KG1 (cell line): ENCODE data around the gene TBC1D10A.
A peak's percentile ranks its signal among the peaks of the same experiment; 100 is the strongest.

Experiments used
- DNase-seq: peaks from one replicate; lab custom pipeline; 2025; lab: John Stamatoyannopoulos, UW

The TBC1D10A gene

DNA sequence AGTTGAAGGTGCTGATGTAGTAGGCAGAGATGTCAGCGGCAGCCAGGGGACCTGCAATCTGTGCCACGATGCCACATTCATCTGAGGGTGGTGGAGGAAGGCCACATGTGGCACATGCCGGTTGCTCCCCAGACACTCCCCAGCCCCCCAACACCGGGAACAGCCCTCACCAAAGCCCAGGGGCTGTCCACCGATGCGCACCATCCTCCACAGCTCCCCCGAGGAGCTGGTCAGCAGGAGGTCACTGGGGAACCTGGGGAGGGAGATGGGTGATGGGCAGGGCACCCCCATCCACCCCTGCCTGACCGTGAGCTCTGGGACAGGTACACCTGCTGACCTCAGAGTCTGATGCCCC is 40.9 kb downstream of the TBC1D10A start:
- DNase-seq = no peak

- DNase-seq = no peak
Measured at GRCh38 chr22:30285176-30285845, 41.4 kb downstream of the TBC1D10A start.

DNA sequence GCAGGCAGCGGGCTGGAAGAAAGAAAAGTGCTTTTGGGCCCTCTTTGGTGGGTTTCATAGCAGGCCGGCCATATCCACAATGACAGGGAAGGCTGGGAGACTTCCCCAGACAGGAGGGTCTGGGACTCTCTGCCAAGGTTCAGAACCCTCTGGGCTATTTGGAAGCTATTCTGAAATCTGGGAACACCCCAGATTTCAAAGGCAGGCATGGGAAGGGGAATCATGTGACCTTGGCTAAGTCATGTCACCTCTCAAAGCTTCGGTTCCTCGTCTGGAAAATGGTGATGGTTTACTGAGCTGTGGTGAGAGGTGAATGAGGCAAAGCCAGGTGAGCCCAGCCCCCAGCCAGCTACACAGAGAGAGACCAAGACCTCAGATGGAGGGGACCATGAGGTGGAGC is 42.1 kb downstream of the TBC1D10A start:
- DNase-seq = no peak

- no peak for DNase-seq
Measured at GRCh38 chr22:30284172-30284571, 42.6 kb downstream of the TBC1D10A start.

DNA sequence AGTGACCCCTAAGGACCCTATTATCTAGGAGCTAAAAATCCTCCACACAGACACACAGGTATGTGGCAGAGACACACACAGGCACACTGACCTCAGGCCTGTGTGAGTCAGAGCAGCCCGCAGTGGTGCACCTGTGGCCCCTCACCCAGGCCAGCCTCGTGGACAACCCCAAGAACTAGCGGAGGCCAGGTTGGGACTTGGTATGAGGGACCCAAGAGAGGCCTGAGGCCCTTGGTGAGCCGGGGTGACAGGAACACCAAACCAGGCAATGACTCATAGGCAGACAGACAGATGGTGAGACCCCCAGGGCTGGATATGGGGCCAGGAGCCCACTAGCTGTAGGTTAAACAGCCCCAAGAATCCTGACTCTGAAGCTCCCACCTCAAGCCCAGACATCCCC is 43.4 kb downstream of the TBC1D10A start:
- no peak for DNase-seq

GRCh38 chr22:30282616-30283046 is 44.1 kb downstream of the TBC1D10A start:
- DNase-seq = no peak

- DNase-seq = no peak
Measured at GRCh38 chr22:30280505-30280904, 46.2 kb downstream of the TBC1D10A start.

DNA sequence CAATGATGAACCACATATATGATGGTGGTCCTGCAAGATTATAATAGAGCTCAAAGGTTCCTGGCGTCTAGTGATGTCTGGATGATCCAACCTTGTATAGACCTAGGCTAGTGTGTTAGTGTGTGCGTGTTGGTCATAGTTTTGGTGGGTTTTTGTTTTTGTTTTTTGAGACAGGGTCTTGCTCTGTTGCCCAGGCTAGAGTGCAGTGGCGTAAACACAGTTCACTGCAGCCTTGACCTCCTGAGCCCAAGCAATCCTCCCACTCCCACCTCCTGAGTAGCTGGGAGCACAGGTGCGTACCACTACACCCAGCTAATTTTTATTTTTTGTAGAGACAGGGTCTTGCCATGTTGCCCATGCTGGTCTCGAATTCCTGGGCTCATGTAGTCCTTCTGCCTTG is 46.8 kb downstream of the TBC1D10A start:
- DNase-seq = no peak

DNA sequence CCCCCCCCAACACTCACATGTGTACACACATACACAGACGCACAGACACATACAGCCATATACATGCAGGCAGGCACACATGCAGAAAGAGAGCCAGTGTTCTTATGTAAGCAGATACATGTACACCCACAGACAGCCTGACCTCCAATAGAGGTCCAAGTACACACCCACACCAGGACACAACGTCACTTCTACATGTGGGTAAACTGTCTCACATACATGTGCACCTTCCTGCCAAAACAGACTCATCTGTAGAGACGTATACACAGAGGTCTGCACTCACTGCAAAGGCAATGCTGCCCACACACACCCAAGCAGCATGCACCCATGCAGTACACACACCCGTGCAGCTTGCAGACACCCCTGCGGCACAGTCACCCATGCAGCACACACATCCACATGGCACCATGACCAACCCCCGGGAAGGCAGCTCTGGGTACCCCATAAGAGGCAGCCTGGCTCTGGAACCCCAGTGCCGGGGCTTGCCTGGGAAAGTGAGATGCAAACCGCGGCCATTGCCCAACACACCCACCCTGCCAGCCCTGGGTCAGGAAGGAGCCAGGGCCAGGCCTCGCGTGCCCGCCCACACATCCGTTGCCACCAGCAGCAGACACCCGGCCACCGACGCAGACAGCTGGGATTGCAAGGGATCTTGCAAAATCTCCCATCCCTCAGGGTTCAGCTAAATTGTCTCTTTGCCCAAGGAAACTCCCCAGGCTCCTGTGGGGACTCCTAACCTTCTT is 47.5 kb downstream of the TBC1D10A start:
- DNase-seq = no peak

- DNase-seq = no peak
Measured at GRCh38 chr22:30277547-30278344, 49.0 kb downstream of the TBC1D10A start.

GRCh38 chr22:30276039-30276438 is 50.7 kb downstream of the TBC1D10A start:
- DNase-seq = no peak

DNA sequence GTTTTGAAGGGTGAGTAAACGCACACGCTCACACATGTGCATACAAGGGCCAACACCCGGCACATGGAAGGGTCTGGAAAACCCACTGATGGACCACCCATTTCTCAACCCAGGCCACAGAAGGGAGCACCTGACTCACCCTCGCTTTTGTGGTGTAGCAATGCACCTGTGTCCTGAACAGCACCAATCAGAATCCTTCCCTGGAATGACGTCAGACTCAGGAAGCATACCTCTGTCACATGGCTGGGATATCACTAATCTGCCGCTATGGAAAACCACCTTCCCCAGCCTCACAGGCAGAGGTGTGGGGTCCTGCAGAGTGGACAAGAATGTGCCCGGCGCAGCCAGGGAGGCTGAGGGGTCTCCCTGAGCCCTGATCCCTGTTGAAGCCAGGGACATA is 51.1 kb downstream of the TBC1D10A start:
- DNase-seq = no peak

- no peak for DNase-seq
Measured at GRCh38 chr22:30274437-30274812, 52.3 kb downstream of the TBC1D10A start.

GRCh38 chr22:30273711-30274436 is 52.9 kb downstream of the TBC1D10A start:
- no peak for DNase-seq

DNA sequence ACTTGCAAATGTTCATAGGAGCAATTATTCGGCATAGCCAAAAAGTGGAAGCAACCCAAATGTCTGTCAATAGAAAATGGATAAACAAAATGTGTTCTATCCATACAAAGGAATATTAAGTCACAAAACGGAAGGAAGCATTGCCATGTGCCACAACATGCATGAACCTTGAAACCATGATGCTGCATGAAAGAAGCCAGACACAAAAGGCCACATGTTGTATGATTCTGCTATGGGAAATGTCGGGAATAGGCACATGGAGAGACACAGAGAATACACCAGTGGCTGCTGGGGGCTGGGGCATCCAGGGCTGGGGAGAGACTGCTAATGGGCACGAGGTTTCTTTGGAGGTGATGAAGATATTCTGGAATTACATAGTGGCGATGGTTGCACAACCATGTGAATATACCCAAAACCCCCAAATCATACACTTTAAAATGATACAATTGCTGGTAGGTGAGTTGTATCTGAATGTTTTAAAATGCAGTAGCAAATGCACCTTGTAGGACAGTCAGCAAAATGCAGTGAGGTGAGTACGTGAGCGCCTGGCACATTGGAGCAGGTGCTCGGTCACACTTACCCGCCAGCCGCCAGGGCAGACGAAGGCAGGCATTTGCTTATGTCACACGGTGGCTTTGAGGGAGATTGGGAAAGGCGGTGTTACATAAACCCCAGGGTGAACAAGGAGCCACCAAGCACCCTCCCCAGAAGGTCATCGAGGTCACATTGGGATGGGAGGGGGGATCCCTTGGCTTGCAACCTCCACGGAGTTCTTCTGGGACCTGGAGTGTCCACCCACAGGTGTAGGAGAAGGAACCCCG is 53.8 kb downstream of the TBC1D10A start:
- DNase-seq = no peak

DNA sequence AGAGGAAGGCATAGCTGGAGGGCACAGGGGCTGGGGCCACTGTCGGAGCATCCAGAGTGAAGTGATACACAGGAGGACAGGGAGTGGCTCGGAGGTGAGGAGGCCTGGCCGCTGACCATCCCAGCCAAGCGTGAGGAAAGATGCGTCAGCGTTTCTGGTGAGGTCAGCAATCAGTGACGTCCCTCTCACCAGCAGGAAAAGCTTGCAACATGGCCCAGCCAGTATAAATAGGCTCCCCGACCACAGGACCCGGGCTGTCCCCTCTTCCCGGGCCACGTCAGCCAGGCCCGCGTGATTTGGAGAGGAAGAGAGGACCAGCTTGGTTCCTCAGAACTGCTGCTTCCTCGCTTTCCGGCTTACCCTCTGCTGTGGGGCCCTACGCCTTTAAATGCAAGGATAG is 55.9 kb downstream of the TBC1D10A start:
- no peak for DNase-seq

GRCh38 chr22:30268331-30268730 is 58.4 kb downstream of the TBC1D10A start:
- no peak for DNase-seq

- DNase-seq = peak; percentile 70
Measured at GRCh38 chr22:30267382-30268302, 59.1 kb downstream of the TBC1D10A start.

- DNase-seq = peak; percentile 89
Measured at GRCh38 chr22:30266445-30267381, 60.0 kb downstream of the TBC1D10A start, which contains the start of gene OSM. TSS of gene OSM (minus strand) at chr22:30266851. CDS start at chr22:30266799, 52 bp downstream.
